Transverse colon (tissue), 4 donors: ENCODE results near the gene RHO. TPM values are rescaled to one million over a fixed set of nuclear protein-coding genes. Genes with fewer than 3 reads are reported as not detected.
A peak's percentile ranks its signal among the peaks of the same experiment; 100 is the strongest.
"Not testable (repeated sequence)": the region's sequence is repeated elsewhere in the genome, so short reads cannot be mapped to it uniquely, and the experiment has no call there.

Experiments
- DNase-seq: peaks from one replicate; pipeline ENCODE4 v3.0.0-alpha.2; 2019
- H3K27ac ChIP-seq, 4 donors: fragments of 200-600 bp; sonication (generic); 2 replicates each; pipeline ENCODE4 v1.5.1; 2016 to 2018; ENCODE audit warnings: inconsistent platforms in 4 of 4
- H3K27me3 ChIP-seq: fragments of 200-600 bp; sonication (generic); 2 replicates; pipeline ENCODE4 v1.5.1; 2017; ENCODE audit warnings: inconsistent platforms
- H3K36me3 ChIP-seq, 4 donors: fragments of 200-600 bp; sonication (generic); 2 replicates each; pipeline ENCODE4 v1.5.1; 2017 to 2019; ENCODE audit warnings: inconsistent platforms in 4 of 4
- H3K4me1 ChIP-seq, 4 donors: fragments of 200-600 bp; sonication (generic); 2 replicates each; pipeline ENCODE4 v1.5.1; 2017 to 2020; ENCODE audit warnings: inconsistent platforms in 4 of 4
- H3K4me3 ChIP-seq, 4 donors: fragments of 200-600 bp; sonication (generic); 1 replicate in 1 of 4; 2 replicates in 3 of 4; pipeline versions ENCODE4 v1.5.1 to v1.6.1; 2017 to 2019; ENCODE audit warnings: inconsistent platforms in 4 of 4
- H3K9me3 ChIP-seq, 2 donors: fragments of 200-600 bp; sonication (generic); 2 replicates each; pipeline ENCODE4 v1.5.1; 2017 to 2019; ENCODE audit warnings: inconsistent platforms in 2 of 2
- EP300 ChIP-seq: sonication (generic); formaldehyde crosslinking; IDR thresholded peaks from one replicate; pipeline ENCODE4 v1.6.1; 2017; ENCODE audit warnings: antibody characterized with exemption, low read depth
- POLR2A ChIP-seq: fragments of 450-650 bp; IDR thresholded peaks from one replicate; pipeline ENCODE4 v1.6.1; 2016; ENCODE audit warnings: antibody characterized with exemption, mild to moderate bottlenecking, moderate library complexity
- POLR2AphosphoS5 ChIP-seq, 3 donors: sonication (generic); formaldehyde crosslinking; IDR thresholded peaks; one replicate each; pipeline ENCODE4 v1.6.1; 2016; ENCODE audit warnings: antibody characterized with exemption in 3 of 3
- WGBS, 2 donors: methylation state at CpG; one replicate each; pipeline ENCODE4 v1.1.5; 2018; ENCODE audit warnings: low coverage in 1 of 2; 5-methylcytosine and 5-hydroxymethylcytosine counted together
- in situ Hi-C, 4 donors: fragments of 200-750 bp; cut with MboI; loops; one replicate each; pipeline versions ENCODE4 v1.15.0 to v1.15.1; 2017; ENCODE audit warnings: low sequenced_read_pairs in 3 of 4, low pct_ligation_motif_present in 1 of 4, low pct_unique_long_range_greater_than_20kb in 1 of 4
- intact Hi-C: fragments of 100-400 bp; cut with DNase I; formaldehyde crosslinking; loops from one replicate; pipeline ENCODE4 v1.15.1; 2023; ENCODE audit warnings: low total_unique reads
- total RNA-seq, 4 donors: library from RNA; depleted of rRNA; stranded (reverse); fragments of >200 nt; gene quantifications; one replicate each; pipeline ENCODE4 v1.1.0, GENCODE V29; 2016
- TF ChIP-seq, protein P1 (sequence below), 5 experiments: fragments of 200-600 bp in 3 of 5; fragments of 450-650 bp in 2 of 5; sonication (generic) in 3 of 5; IDR thresholded peaks; 1 replicate in 2 of 5; 2 replicates in 3 of 5; pipeline ENCODE4 v1.5.1; 2016 to 2017; ENCODE audit warnings: antibody characterized with exemption in 5 of 5, inconsistent platforms in 3 of 5, mild to moderate bottlenecking in 2 of 5, moderate library complexity in 1 of 5

Gene RHO
- total RNA-seq, 4 donors from 2014 or later, result not detected

DNA sequence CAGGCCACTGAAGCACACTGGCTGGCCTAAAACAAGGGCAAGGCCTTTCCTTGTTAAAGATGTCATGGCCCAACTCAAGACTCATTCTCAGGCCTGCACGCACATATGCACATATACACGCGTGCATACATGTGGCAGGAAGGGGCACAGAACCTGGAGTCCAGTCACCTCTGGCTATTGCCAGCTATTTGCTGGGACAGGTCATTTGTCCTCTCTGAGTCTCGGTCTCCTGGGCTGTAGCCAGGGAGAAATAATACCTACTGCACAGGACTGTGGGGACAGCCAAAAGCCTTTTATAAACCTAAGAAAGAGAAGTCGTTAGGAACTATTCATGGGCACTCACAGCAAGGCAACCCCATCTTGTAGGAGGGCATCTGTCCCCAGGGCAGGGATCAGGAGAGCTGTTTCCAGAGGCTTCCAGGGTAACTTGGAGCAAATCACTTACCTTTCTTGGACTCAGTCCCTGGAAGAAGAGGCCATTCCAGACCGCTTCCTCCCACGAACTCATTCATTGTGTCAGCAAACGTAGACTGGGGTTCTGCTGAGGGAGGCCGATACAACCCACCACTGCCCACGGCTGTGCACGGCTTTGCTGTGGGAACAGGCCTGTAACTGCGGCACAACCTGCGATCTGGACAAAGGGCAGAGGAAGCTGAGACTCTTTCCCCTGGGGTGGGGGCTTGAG lies 41.1 kb upstream of the RHO start:
- intact Hi-C loops, result no loop called here

DNA sequence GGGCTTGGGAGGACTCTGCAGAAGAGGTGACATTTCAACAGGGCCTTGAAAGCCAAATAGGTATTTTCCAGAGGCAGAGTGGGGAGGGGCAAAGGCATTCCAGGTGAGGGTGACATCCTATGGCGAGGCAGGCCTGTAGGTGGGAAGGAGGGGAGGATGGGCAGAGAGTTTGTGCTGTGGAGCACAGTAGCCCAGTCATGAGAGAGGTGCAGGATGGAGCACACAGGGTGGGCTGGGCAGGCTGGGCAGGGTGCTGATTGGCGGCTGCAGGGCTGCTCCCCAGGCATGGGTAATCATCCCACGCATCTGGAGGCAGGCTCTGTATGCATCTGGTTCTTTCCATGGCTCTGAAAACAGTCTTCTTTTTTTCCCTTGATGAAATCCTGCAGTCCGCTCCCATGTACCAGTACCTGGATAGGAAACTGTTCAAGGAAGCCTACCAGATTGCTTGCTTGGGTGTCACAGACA lies 40.5 kb upstream of the RHO start:
- intact Hi-C loops, H3K27ac ChIP-seq, H3K4me3 ChIP-seq, H3K9me3 ChIP-seq, H3K27me3 ChIP-seq, H3K36me3 ChIP-seq, DNase-seq: not testable (repeated sequence)
- peaks cover 0 to 11% (median 6%) of the 10 kb centered on the region in 4 donors for H3K4me1 ChIP-seq
- 78 to 100% methylated on average over 1 to 4 of the region's 4 CpGs for WGBS, 2 donors
- in situ Hi-C loops, result loop anchor here (25.0 kb wide), 3 partner anchors 149 to 449 kb away; no protein-coding TSS in a partner anchor

More for the DNA sequence above, 41.1 kb upstream of the RHO start:
- WGBS, 2 donors, result 91% methylated on average over 13 of the region's 13 CpGs; no CpG with 5 or more reads in 1 of the 2 donors
- TF ChIP-seq EP300 (no peak), POLR2A (no peak), POLR2AphosphoS5 (IDR thresholded peaks at IDR 0.05) (no peak)
- TF ChIP-seq, protein P1, sequence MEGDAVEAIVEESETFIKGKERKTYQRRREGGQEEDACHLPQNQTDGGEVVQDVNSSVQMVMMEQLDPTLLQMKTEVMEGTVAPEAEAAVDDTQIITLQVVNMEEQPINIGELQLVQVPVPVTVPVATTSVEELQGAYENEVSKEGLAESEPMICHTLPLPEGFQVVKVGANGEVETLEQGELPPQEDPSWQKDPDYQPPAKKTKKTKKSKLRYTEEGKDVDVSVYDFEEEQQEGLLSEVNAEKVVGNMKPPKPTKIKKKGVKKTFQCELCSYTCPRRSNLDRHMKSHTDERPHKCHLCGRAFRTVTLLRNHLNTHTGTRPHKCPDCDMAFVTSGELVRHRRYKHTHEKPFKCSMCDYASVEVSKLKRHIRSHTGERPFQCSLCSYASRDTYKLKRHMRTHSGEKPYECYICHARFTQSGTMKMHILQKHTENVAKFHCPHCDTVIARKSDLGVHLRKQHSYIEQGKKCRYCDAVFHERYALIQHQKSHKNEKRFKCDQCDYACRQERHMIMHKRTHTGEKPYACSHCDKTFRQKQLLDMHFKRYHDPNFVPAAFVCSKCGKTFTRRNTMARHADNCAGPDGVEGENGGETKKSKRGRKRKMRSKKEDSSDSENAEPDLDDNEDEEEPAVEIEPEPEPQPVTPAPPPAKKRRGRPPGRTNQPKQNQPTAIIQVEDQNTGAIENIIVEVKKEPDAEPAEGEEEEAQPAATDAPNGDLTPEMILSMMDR (IDR thresholded peaks at IDR 0.05), result no peak
- no peak for DNase-seq
- Histone ChIP-seq H3K27me3 (no peaks in the 10 kb centered on the region), H3K36me3 (no peaks in the 10 kb centered on the region), H3K4me1 (peaks cover 0 to 11% (median 6%) of the 10 kb centered on the region in 4 donors), H3K9me3 (no peaks in the 10 kb centered on the region), H3K4me3 (no peak overlapping the region), H3K27ac (peak overlapping the region in 3 of 4 donors; percentile 58 to 73 (median 64))
- in situ Hi-C loops, result loop anchor here (25.0 kb wide), 3 partner anchors 150 to 450 kb away; no protein-coding TSS in a partner anchor

DNA sequence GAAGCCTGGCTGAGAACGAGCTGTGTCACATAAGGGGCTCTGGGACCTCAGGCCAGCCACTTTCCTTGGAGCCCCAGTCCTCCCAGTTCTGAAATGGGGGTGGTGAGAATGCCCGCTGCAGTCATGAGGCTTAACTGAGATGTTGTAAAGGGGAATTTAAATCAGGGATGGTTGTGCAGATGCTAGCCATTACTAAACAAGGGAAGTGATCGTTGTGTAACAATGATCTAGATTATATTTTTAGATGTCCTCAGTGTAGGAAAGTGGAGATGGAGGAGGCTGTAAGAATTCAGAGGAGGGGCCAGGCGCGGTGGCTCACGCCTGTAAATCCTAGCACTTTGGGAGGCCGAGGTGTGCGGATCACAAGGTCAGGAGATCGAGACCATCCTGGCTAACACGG lies 39.2 kb upstream of the RHO start:
- WGBS, 2 donors, result 81 to 89% methylated on average over 3 to 10 of the region's 10 CpGs
- in situ Hi-C loops, result loop anchor here (25.0 kb wide), 3 partner anchors 148 to 448 kb away; no protein-coding TSS in a partner anchor
- intact Hi-C loops, H3K27me3 ChIP-seq, H3K27ac ChIP-seq, H3K4me3 ChIP-seq, H3K36me3 ChIP-seq, DNase-seq, H3K9me3 ChIP-seq: not testable (repeated sequence)
- H3K4me1 ChIP-seq, result peaks cover 0 to 13% (median 6%) of the 10 kb centered on the region in 4 donors

DNA sequence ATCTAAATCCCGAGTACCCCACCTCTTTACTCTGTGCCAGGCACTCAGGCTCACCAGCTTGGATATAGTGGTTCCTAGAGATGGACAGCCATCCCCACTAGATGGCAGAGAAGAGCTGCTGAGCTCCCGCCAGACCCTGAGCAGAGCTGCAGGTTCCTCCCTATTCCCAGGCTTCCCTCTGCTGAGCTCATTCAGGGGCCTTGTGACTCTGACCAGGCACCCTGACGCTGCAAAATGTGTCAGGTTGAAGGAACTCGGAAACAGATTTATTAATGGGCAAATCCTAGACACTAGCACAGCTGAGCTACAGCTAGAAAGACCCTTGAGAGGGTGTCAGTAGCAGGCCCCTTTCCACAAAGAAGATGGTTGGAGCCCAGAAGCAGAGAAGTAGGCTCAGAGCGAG lies 38.2 kb upstream of the RHO start:
- Histone ChIP-seq H3K4me1 (peaks cover 0 to 17% (median 6%) of the 10 kb centered on the region in 4 donors), H3K4me3 (no peak overlapping the region), H3K9me3 (no peaks in the 10 kb centered on the region), H3K27me3 (no peaks in the 10 kb centered on the region), H3K36me3 (no peaks in the 10 kb centered on the region), H3K27ac (peak overlapping the region; percentile 65 to 72 (median 69))
- peak; percentile 74 for DNase-seq
- intact Hi-C loops, result loop anchor here (10.0 kb wide), 3 partner anchors 115 to 445 kb away; partner anchors contain the start of gene PLXND1
- in situ Hi-C loops, result loop anchor here (25.0 kb wide), 3 partner anchors 147 to 447 kb away; no protein-coding TSS in a partner anchor
- 13 to 45% methylated on average over 1 to 5 of the region's 5 CpGs for WGBS, 2 donors
- peak in 2 of 3 donors; percentile 37 to 38 for TF ChIP-seq POLR2AphosphoS5 (IDR thresholded peaks at IDR 0.05)
- no peak for TF ChIP-seq POLR2A
- TF ChIP-seq, protein P1 (IDR thresholded peaks at IDR 0.05), result peak; percentile 77 to 85 (median 78)

DNA sequence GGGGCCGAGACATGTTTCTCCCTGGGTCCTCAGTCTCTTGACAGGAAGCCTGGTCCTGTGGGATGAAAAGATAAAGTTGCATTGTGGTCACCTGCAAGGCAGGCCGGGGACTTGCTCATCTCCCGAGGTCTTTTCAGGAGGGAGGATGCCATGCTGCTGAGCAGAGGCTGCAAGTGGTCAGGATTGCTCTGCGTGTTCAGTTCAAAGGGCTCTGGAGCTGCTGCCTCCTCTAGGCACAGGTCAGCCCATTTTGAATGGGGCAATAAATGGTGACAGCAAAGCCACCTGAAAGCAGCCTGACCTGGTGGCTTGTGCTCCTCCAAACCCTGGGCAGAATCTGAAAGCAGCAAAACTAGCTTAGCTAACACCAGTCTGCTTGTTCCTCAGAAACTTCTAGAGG lies 37.4 kb upstream of the RHO start:
- H3K36me3 ChIP-seq, H3K4me3 ChIP-seq, H3K27me3 ChIP-seq, H3K9me3 ChIP-seq, DNase-seq: not testable (repeated sequence)
- H3K27ac ChIP-seq, result peak overlapping the region in 2 of 4 donors; percentile 68 to 72
- H3K4me1 ChIP-seq, result peaks cover 0 to 17% (median 6%) of the 10 kb centered on the region in 4 donors
- intact Hi-C loops (loop anchor here (10.0 kb wide), 3 partner anchors 114 to 444 kb away; partner anchors contain the start of gene PLXND1), in situ Hi-C loops (loop anchor here (25.0 kb wide), 3 partner anchors 146 to 446 kb away; no protein-coding TSS in a partner anchor)
- 84 to 89% methylated on average over 3 to 4 of the region's 4 CpGs for WGBS, 2 donors
